H9 (cell line): ENCODE measurements around the gene DCAF7. TPM values are rescaled to one million over a fixed set of nuclear protein-coding genes. Genes with fewer than 3 reads are reported as not detected.

Experiments used
- DNase-seq: peaks from one replicate; pipeline ENCODE4 v3.0.0-alpha.2; 2017
- H2AFZ ChIP-seq: one replicate; pipeline ENCODE4 v1.6.1; 2013; ENCODE audit warnings: mild to moderate bottlenecking, low read length, control low read depth, moderate library complexity
- H2AK5ac ChIP-seq: 2 replicates; pipeline ENCODE4 v1.6.1; 2013; ENCODE audit warnings: low read length, control low read depth, mixed read lengths; ENCODE audit not compliant: insufficient read length
- H2BK120ac ChIP-seq: one replicate; pipeline ENCODE4 v1.6.1; 2013; ENCODE audit warnings: low read depth, mild to moderate bottlenecking, low read length, control low read depth, inconsistent platforms; ENCODE audit not compliant: poor library complexity, severe bottlenecking
- H2BK12ac ChIP-seq: 2 replicates; pipeline ENCODE4 v1.6.1; 2013; ENCODE audit warnings: low read length, control low read depth, mixed read lengths, low read depth; ENCODE audit not compliant: insufficient read length
- H2BK15ac ChIP-seq: 2 replicates; pipeline ENCODE4 v1.6.1; 2013; ENCODE audit warnings: low read depth, low read length, control low read depth
- H2BK20ac ChIP-seq: one replicate; pipeline ENCODE4 v1.6.1; 2013; ENCODE audit warnings: low read depth, mild to moderate bottlenecking, low read length, control low read depth, inconsistent platforms; ENCODE audit not compliant: poor library complexity, severe bottlenecking
- H2BK5ac ChIP-seq: 2 replicates; pipeline ENCODE4 v1.6.1; 2013; ENCODE audit warnings: low read length, control low read depth, mixed read lengths; ENCODE audit not compliant: insufficient read length
- H3K14ac ChIP-seq: 2 replicates; pipeline ENCODE4 v1.6.1; 2013; ENCODE audit warnings: low read length, control low read depth; ENCODE audit not compliant: insufficient read depth
- H3K18ac ChIP-seq: 2 replicates; pipeline ENCODE4 v1.6.1; 2013; ENCODE audit warnings: low read depth, mild to moderate bottlenecking, mixed read lengths, low read length, control low read depth; ENCODE audit not compliant: insufficient read length
- H3K23ac ChIP-seq: 2 replicates; pipeline ENCODE4 v1.6.1; 2013; ENCODE audit warnings: low read length, control low read depth, mixed read lengths, low read depth; ENCODE audit not compliant: insufficient read length
- H3K23me2 ChIP-seq: 2 replicates; pipeline ENCODE4 v1.6.1; 2013; ENCODE audit warnings: low read depth, mild to moderate bottlenecking, mixed read lengths, low read length, control low read depth; ENCODE audit not compliant: insufficient read length, poor library complexity, severe bottlenecking
- H3K27ac ChIP-seq: 2 replicates; pipeline ENCODE4 v1.5.1; 2013; ENCODE audit warnings: low read length, control low read depth, mixed read lengths, low read depth; ENCODE audit not compliant: insufficient read length
- H3K27me3 ChIP-seq: 2 replicates; pipeline ENCODE4 v1.6.1; 2013; ENCODE audit warnings: low read length, control low read depth, inconsistent platforms; ENCODE audit not compliant: insufficient read depth
- H3K4ac ChIP-seq: 2 replicates; pipeline ENCODE4 v1.6.1; 2013; ENCODE audit warnings: low read depth, mild to moderate bottlenecking, control low read depth, inconsistent platforms, low read length, moderate library complexity
- H3K4me1 ChIP-seq: 2 replicates; pipeline ENCODE4 v1.6.1; 2013; ENCODE audit warnings: low read length, control low read depth, inconsistent platforms; ENCODE audit not compliant: insufficient read depth
- H3K4me2 ChIP-seq: 2 replicates; pipeline ENCODE4 v1.6.1; 2013; ENCODE audit warnings: low read length, control low read depth, mixed read lengths; ENCODE audit not compliant: insufficient read length, insufficient read depth
- H3K56ac ChIP-seq: 2 replicates; pipeline ENCODE4 v1.6.1; 2013; ENCODE audit warnings: low read depth, mild to moderate bottlenecking, mixed read lengths, low read length, control low read depth; ENCODE audit not compliant: insufficient read length
- H3K79me1 ChIP-seq: 2 replicates; pipeline ENCODE4 v1.6.1; 2013; ENCODE audit warnings: low read depth, mild to moderate bottlenecking, moderate library complexity, low read length, control low read depth, inconsistent platforms; ENCODE audit not compliant: insufficient read depth, poor library complexity, severe bottlenecking
- H3K79me2 ChIP-seq: 2 replicates; pipeline ENCODE4 v1.6.1; 2013; ENCODE audit warnings: low read length, control low read depth, inconsistent platforms; ENCODE audit not compliant: insufficient read depth
- H3K9ac ChIP-seq: 2 replicates; pipeline ENCODE4 v1.6.1; 2013; ENCODE audit warnings: low read length, control low read depth, mixed read lengths; ENCODE audit not compliant: insufficient read length; ENCODE audit errors: extremely low read depth
- H3K9me3 ChIP-seq: one replicate; pipeline ENCODE4 v1.6.1; 2013; ENCODE audit warnings: low read depth, low read length, inconsistent platforms; ENCODE audit not compliant: control insufficient read depth
- H3T11ph ChIP-seq: one replicate; pipeline ENCODE4 v1.6.1; 2013; ENCODE audit warnings: mild to moderate bottlenecking, low read length, control low read depth, inconsistent platforms
- H4K20me1 ChIP-seq: one replicate; pipeline ENCODE4 v1.6.1; 2013; ENCODE audit not compliant: control insufficient read depth, insufficient read length, insufficient read depth
- H4K5ac ChIP-seq: 2 replicates; pipeline ENCODE4 v1.6.1; 2013; ENCODE audit warnings: low read depth, mild to moderate bottlenecking, mixed read lengths, low read length, control low read depth; ENCODE audit not compliant: insufficient read length
- H4K8ac ChIP-seq: replicated peaks from 2 replicates; pipeline ENCODE4 v1.6.1; 2013; ENCODE audit warnings: low read length, control low read depth, mixed read lengths, low read depth; ENCODE audit not compliant: insufficient read length
- H4K91ac ChIP-seq: 2 replicates; pipeline ENCODE4 v1.6.1; 2013; ENCODE audit warnings: low read depth, mild to moderate bottlenecking, moderate library complexity, mixed read lengths, low read length, control low read depth; ENCODE audit not compliant: insufficient read length
- H3K27ac Mint-ChIP-seq, 3 experiments: 2 replicates in 2 of 3; 3 replicates in 1 of 3; pipeline ENCODE4 v1.8.0; 2020 to 2021; ENCODE audit warnings: mixed read lengths in 3 of 3, mild to moderate bottlenecking in 1 of 3, moderate library complexity in 1 of 3
- H3K27me3 Mint-ChIP-seq: 2 replicates; pipeline ENCODE4 v1.8.0; 2021; ENCODE audit warnings: low read depth, mild to moderate bottlenecking, moderate library complexity, mixed read lengths
- H3K36me3 Mint-ChIP-seq, 3 experiments: 2 replicates in 2 of 3; 3 replicates in 1 of 3; pipeline ENCODE4 v1.8.0; 2020 to 2021; ENCODE audit warnings: low read depth in 3 of 3, mixed read lengths in 3 of 3; ENCODE audit not compliant: insufficient read depth in 1 of 3
- H3K4me1 Mint-ChIP-seq, 2 experiments: 2 replicates each; pipeline ENCODE4 v1.8.0; 2020; ENCODE audit warnings: mixed read lengths in 2 of 2
- H3K4me3 Mint-ChIP-seq, 2 experiments: 2 replicates in 1 of 2; 3 replicates in 1 of 2; pipeline ENCODE4 v1.8.0; 2020 to 2021; ENCODE audit warnings: mild to moderate bottlenecking in 2 of 2, mixed read lengths in 2 of 2, moderate library complexity in 1 of 2
- H3K9me3 Mint-ChIP-seq, 2 experiments: 2 replicates in 1 of 2; 3 replicates in 1 of 2; pipeline ENCODE4 v1.8.0; 2020; ENCODE audit warnings: mild to moderate bottlenecking in 2 of 2, mixed read lengths in 2 of 2, moderate library complexity in 1 of 2
- CTCF ChIP-seq: fragments of 200-600 bp; sonication (generic); conservative IDR thresholded peaks from 3 replicates; pipeline ENCODE4 v1.8.0; 2021; ENCODE audit warnings: antibody characterized with exemption, mild to moderate bottlenecking
- WGBS: extraction: QIAGEN DNeasy Blood & Tissue Kit; methylation state at CpG from one replicate; pipeline ENCODE4 v1.1.7; 2013; ENCODE audit warnings: missing lambda C conversion rate, low lambda C conversion rate, mixed read lengths; ENCODE audit not compliant: insufficient read length; ENCODE audit errors: extremely low coverage; 5-methylcytosine and 5-hydroxymethylcytosine counted together
- total RNA-seq: library from RNA; stranded (reverse); gene quantifications from 2 replicates; pipeline ENCODE4 v1.2.1, GENCODE V29; 2021

DCAF7 gene
- total RNA-seq, 1 experiment from 2014 or later = 86.2 TPM

- Histone ChIP-seq H3K56ac (no peak overlapping the region), H3K4me1 (no peaks in the 10 kb centered on the region; the same call in 1 of the 2 replicates), H3K14ac (no peak overlapping the region), H4K91ac (no peak overlapping the region), H3K23ac (no peak overlapping the region), H3K4ac (no peak overlapping the region), H3K9me3 (no peaks in the 10 kb centered on the region), H2AK5ac (no peak overlapping the region), H3K27me3 (no peaks in the 10 kb centered on the region; the same call in 1 of the 2 replicates), H4K8ac (no peak overlapping the region), H2BK12ac (no peak overlapping the region), H2BK120ac (no peak overlapping the region), H2BK5ac (no peak overlapping the region), H2BK15ac (no peak overlapping the region), H3K79me1 (no peaks in the 10 kb centered on the region), H4K20me1 (no peaks in the 10 kb centered on the region), H3T11ph (no peak overlapping the region), H2BK20ac (no peak overlapping the region), H3K79me2 (no peaks in the 10 kb centered on the region), H3K27ac (no peak overlapping the region), H3K23me2 (peaks cover 8% of the 10 kb centered on the region), H2AFZ (no peak overlapping the region), H3K9ac (no peak overlapping the region), H3K18ac (no peak overlapping the region), H4K5ac (no peak overlapping the region), H3K4me2 (no peak overlapping the region)
- H3K36me3 Mint-ChIP-seq = no peaks in the 10 kb centered on the region
- 0 out of 7 replicates have a peak overlapping the region, but pooled peaks of 1 of the 3 experiments have one; percentile 13 for H3K27ac Mint-ChIP-seq
- H3K4me1 Mint-ChIP-seq = peaks cover 5 to 14% of the 10 kb centered on the region in 2 experiments
- H3K27me3 Mint-ChIP-seq = peaks cover 9% of the 10 kb centered on the region
- DNase-seq = no peak
- no CpG with 5 or more reads among the region's 4 CpGs for WGBS
- no peak overlapping the region for H3K4me3 Mint-ChIP-seq
- no peak for TF ChIP-seq CTCF
- no peaks in the 10 kb centered on the region; a peak in 1 of 5 replicates for H3K9me3 Mint-ChIP-seq
These were observed 9.7 kb upstream of the DCAF7 start for GRCh38 chr17:63540590-63540989.
